ENCODE measurements around the gene PGBD2. TPM values are rescaled to one million over a fixed set of nuclear protein-coding genes. Genes with fewer than 3 reads are reported as not detected.
A peak's percentile ranks its signal among the peaks of the same experiment; 100 is the strongest.

Gene PGBD2
- total and polyA plus RNA-seq, 2 of the 13 experiments (the other 11 are each of a cell fraction or from before 2014, with no cell fraction given): 6.0 to 7.4 TPM

- no peak for TF ChIP-seq HNF1A (IDR thresholded peaks at IDR 0.05; ENCODE audit: low read depth)
- TF ChIP-seq HNF1A (CRISPR knock-in tag; IDR thresholded peaks at IDR 0.05; ENCODE audit: borderline replicate concordance): 0 out of 2 replicates have a peak, but pooled peaks have one; percentile 4
- no peak; the same call in 1 of the 2 replicates for TF ChIP-seq KLF9 (CRISPR knock-in tag; IDR thresholded peaks at IDR 0.05; ENCODE audit: low read depth)
- TF ChIP-seq ARID4A (CRISPR knock-in tag; IDR thresholded peaks at IDR 0.05; ENCODE audit: borderline replicate concordance): peak; percentile 40; the same call in 1 of the 2 replicates
- TF ChIP-seq ZNF225 (CRISPR knock-in tag; IDR thresholded peaks at IDR 0.05): 0 out of 2 replicates have a peak, but pooled peaks have one; percentile 16
- TF ChIP-seq, protein P1, sequence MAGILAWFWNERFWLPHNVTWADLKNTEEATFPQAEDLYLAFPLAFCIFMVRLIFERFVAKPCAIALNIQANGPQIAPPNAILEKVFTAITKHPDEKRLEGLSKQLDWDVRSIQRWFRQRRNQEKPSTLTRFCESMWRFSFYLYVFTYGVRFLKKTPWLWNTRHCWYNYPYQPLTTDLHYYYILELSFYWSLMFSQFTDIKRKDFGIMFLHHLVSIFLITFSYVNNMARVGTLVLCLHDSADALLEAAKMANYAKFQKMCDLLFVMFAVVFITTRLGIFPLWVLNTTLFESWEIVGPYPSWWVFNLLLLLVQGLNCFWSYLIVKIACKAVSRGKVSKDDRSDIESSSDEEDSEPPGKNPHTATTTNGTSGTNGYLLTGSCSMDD (CRISPR knock-in tag; IDR thresholded peaks at IDR 0.05): no peak
- no peak; the same call in 1 of the 2 replicates for TF ChIP-seq SAP130 (CRISPR knock-in tag; IDR thresholded peaks at IDR 0.05; ENCODE audit: low read depth)
- TF ChIP-seq ZMAT3 (CRISPR knock-in tag; conservative IDR thresholded peaks at IDR 0.05): peak; percentile 51; the same call in 1 of the 2 replicates
- TF ChIP-seq HOMEZ (CRISPR knock-in tag; IDR thresholded peaks at IDR 0.05; ENCODE audit: low read depth): no peak
- no peak for TF ChIP-seq MAFF (IDR thresholded peaks at IDR 0.05; ENCODE audit: low read depth, low read length)
- TF ChIP-seq ZNF780A (CRISPR knock-in tag; IDR thresholded peaks at IDR 0.05): peak; percentile 29; the same call in 1 of the 2 replicates
- peak; percentile 50 for TF ChIP-seq IKZF4 (CRISPR knock-in tag; IDR thresholded peaks at IDR 0.05; ENCODE audit: borderline replicate concordance, low read depth, not compliant biosample characterization)
- TF ChIP-seq, protein P2, sequence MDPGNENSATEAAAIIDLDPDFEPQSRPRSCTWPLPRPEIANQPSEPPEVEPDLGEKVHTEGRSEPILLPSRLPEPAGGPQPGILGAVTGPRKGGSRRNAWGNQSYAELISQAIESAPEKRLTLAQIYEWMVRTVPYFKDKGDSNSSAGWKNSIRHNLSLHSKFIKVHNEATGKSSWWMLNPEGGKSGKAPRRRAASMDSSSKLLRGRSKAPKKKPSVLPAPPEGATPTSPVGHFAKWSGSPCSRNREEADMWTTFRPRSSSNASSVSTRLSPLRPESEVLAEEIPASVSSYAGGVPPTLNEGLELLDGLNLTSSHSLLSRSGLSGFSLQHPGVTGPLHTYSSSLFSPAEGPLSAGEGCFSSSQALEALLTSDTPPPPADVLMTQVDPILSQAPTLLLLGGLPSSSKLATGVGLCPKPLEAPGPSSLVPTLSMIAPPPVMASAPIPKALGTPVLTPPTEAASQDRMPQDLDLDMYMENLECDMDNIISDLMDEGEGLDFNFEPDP (CRISPR knock-in tag; conservative IDR thresholded peaks at IDR 0.05): 0 out of 2 replicates have a peak, but pooled peaks have one; percentile 79
- no peak for TF ChIP-seq ZFAT (CRISPR knock-in tag; conservative IDR thresholded peaks at IDR 0.05)
These were observed 33.2 kb upstream of the PGBD2 start (continued) for GRCh38 chr1:248872752-248873408.

Data from HepG2 (cell line).